ENCODE results near the gene SSNA1. TPM values are rescaled to one million over a fixed set of nuclear protein-coding genes. Genes with fewer than 3 reads are reported as not detected.

SSNA1 gene
- total RNA-seq, 1 donor from 2014 or later, result 52.7 TPM

DNA sequence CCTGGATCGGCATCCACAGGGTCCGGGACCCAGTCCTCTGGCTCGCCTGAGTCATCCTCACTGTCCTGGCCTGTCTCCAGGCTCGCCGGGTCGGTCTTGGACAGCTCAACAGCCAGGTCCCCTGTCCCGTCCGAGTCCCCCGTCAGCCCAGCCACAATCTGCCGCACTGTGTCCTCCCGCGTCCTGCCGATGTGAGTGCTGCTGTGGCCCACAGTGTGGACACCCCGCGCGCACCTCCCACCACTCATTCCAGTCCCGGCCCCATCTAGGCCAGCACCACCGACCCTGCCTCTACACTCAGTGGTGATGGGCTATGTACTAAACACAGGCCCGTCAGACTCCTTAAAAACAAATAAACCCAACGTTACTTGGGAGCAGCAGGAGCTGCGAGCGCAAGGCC, 6.8 kb upstream of the SSNA1 start:
- H3K9ac ChIP-seq (ENCODE audit: low read length), result no peak overlapping the region

DNA sequence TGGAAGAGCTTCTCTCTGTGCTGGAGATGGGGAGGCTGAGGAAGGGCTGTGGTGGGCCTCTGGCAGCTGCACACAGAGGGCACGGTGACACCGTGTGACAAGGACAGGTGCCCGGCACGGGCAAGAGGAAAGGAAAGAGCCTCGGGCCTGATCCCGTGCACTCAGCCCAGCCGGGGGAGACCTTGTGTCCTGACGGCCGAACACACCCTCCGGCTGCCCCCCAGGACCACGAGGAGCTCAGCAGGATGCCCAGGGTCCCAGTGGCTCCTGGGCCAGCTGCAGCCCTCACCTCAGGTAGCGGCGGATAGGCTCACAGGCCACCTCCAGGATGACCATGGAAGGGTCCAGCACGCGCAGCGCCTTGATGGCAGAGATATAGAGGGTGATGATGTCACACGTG, 5.6 kb upstream of the SSNA1 start:
- no peak for DNase-seq (ENCODE audit: low read depth)
- Mint-ChIP-seq H3K36me3 (ENCODE audit: low read depth, unreplicated experiment) (peaks cover 14% of the 10 kb centered on the region), H3K27ac (ENCODE audit: unreplicated experiment) (no peak overlapping the region), H3K27me3 (ENCODE audit: low read depth, unreplicated experiment) (no peaks in the 10 kb centered on the region), H3K9me3 (ENCODE audit: unreplicated experiment) (no peaks in the 10 kb centered on the region), H3K4me3 (ENCODE audit: unreplicated experiment) (no peak overlapping the region), H3K4me1 (ENCODE audit: low read depth, unreplicated experiment) (peaks cover 11% of the 10 kb centered on the region)
- no peak overlapping the region for H3K4me3 ChIP-seq (ENCODE audit: insufficient read depth, low read depth, low read length)
- TF ChIP-seq, protein P1, sequence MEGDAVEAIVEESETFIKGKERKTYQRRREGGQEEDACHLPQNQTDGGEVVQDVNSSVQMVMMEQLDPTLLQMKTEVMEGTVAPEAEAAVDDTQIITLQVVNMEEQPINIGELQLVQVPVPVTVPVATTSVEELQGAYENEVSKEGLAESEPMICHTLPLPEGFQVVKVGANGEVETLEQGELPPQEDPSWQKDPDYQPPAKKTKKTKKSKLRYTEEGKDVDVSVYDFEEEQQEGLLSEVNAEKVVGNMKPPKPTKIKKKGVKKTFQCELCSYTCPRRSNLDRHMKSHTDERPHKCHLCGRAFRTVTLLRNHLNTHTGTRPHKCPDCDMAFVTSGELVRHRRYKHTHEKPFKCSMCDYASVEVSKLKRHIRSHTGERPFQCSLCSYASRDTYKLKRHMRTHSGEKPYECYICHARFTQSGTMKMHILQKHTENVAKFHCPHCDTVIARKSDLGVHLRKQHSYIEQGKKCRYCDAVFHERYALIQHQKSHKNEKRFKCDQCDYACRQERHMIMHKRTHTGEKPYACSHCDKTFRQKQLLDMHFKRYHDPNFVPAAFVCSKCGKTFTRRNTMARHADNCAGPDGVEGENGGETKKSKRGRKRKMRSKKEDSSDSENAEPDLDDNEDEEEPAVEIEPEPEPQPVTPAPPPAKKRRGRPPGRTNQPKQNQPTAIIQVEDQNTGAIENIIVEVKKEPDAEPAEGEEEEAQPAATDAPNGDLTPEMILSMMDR (IDR thresholded peaks at IDR 0.05; ENCODE audit: insufficient read depth, low read depth, low read length), result no peak
- TF ChIP-seq EZH2 (IDR thresholded peaks at IDR 0.05; ENCODE audit: insufficient read depth, low read length), result no peak
- peaks cover 4% of the 10 kb centered on the region for H3K36me3 ChIP-seq (ENCODE audit: insufficient read depth, low read length)
- no peak overlapping the region for H3K4me2 ChIP-seq (ENCODE audit: low read length)
- peaks cover 8% of the 10 kb centered on the region for H3K4me1 ChIP-seq (ENCODE audit: insufficient read depth, low read length)
- peaks cover 31% of the 10 kb centered on the region for H4K20me1 ChIP-seq (ENCODE audit: insufficient read depth, low read length)
- H3K27me3 ChIP-seq (ENCODE audit: insufficient read depth, low read length), result no peaks in the 10 kb centered on the region
- FAIRE-seq, result no peak
- H3K9ac ChIP-seq (ENCODE audit: low read length), result no peak overlapping the region
- H3K9me3 ChIP-seq (ENCODE audit: insufficient read depth, low read depth, low read length), result no peaks in the 10 kb centered on the region
- H3K27ac ChIP-seq (ENCODE audit: low read depth, low read length), result no peak overlapping the region
- no peak overlapping the region for H2AFZ ChIP-seq (ENCODE audit: low read depth, low read length)
- H3K79me2 ChIP-seq (ENCODE audit: insufficient read depth, low read length), result peaks cover 29% of the 10 kb centered on the region

More for the DNA sequence above, 6.8 kb upstream of the SSNA1 start:
- H4K20me1 ChIP-seq (ENCODE audit: insufficient read depth, low read length), result peaks cover 27% of the 10 kb centered on the region
- no peaks in the 10 kb centered on the region for H3K27me3 ChIP-seq (ENCODE audit: insufficient read depth, low read length)
- no peak overlapping the region for H3K4me2 ChIP-seq (ENCODE audit: low read length)
- H3K79me2 ChIP-seq (ENCODE audit: insufficient read depth, low read length), result peaks cover 18% of the 10 kb centered on the region
- no peak overlapping the region for H3K4me3 Mint-ChIP-seq (ENCODE audit: unreplicated experiment)
- H3K27ac Mint-ChIP-seq (ENCODE audit: unreplicated experiment), result no peak overlapping the region
- no peak overlapping the region for H2AFZ ChIP-seq (ENCODE audit: low read depth, low read length)
- TF ChIP-seq EZH2 (IDR thresholded peaks at IDR 0.05; ENCODE audit: insufficient read depth, low read length), result no peak
- TF ChIP-seq, protein P1 (IDR thresholded peaks at IDR 0.05; ENCODE audit: insufficient read depth, low read depth, low read length), result no peak
- DNase-seq (ENCODE audit: low read depth) (no peak), FAIRE-seq (no peak)
- no peak overlapping the region for H3K27ac ChIP-seq (ENCODE audit: low read depth, low read length)
- peaks cover 5% of the 10 kb centered on the region for H3K36me3 ChIP-seq (ENCODE audit: insufficient read depth, low read length)
- peaks cover 18% of the 10 kb centered on the region for H3K36me3 Mint-ChIP-seq (ENCODE audit: low read depth, unreplicated experiment)
- no peaks in the 10 kb centered on the region for H3K9me3 Mint-ChIP-seq (ENCODE audit: unreplicated experiment)
- H3K4me1 Mint-ChIP-seq (ENCODE audit: low read depth, unreplicated experiment), result peaks cover 5% of the 10 kb centered on the region
- H3K4me1 ChIP-seq (ENCODE audit: insufficient read depth, low read length), result no peaks in the 10 kb centered on the region
- H3K4me3 ChIP-seq (ENCODE audit: insufficient read depth, low read depth, low read length), result no peak overlapping the region
- H3K27me3 Mint-ChIP-seq (ENCODE audit: low read depth, unreplicated experiment), result no peaks in the 10 kb centered on the region
- H3K9me3 ChIP-seq (ENCODE audit: insufficient read depth, low read depth, low read length), result no peaks in the 10 kb centered on the region

DNA sequence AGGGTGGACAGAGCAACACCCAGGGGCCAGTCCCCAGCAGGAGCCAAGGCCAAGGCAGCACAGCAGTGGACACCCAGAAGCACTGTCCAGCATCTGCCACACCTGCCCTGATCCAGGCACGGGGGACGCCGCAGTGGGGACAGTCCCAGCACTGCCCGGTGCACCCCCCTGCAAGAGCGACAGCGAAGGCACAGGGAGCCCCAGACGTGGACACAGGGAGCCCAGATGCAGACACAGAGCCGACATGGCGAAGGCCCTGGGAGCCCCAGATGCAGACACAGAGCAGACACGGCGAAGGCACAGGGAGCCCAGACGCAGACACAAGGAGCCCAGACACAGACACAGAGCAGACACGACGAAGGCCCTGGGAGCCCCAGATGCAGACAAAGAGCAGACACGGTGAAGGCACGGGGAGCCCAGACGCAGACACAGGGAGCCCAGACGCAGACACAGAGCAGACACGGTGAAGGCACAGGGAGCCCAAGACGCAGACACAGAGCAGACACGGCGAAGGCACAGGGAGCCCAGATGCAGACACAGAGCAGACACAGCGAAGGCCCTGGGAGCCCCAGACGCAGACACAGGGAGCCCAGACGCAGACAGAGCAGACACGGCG, 4.4 kb upstream of the SSNA1 start:
- no peaks in the 10 kb centered on the region for H3K27me3 ChIP-seq (ENCODE audit: insufficient read depth, low read length)
- peaks cover 9% of the 10 kb centered on the region for H3K4me1 ChIP-seq (ENCODE audit: insufficient read depth, low read length)
- H3K79me2 ChIP-seq (ENCODE audit: insufficient read depth, low read length), result peaks cover 37% of the 10 kb centered on the region
- TF ChIP-seq EZH2 (IDR thresholded peaks at IDR 0.05; ENCODE audit: insufficient read depth, low read length), result no peak
- TF ChIP-seq, protein P1 (IDR thresholded peaks at IDR 0.05; ENCODE audit: insufficient read depth, low read depth, low read length), result no peak
- Mint-ChIP-seq H3K4me1 (ENCODE audit: low read depth, unreplicated experiment) (peaks cover 13% of the 10 kb centered on the region), H3K27ac (ENCODE audit: unreplicated experiment) (no peak overlapping the region), H3K9me3 (ENCODE audit: unreplicated experiment) (no peaks in the 10 kb centered on the region), H3K27me3 (ENCODE audit: low read depth, unreplicated experiment) (no peaks in the 10 kb centered on the region), H3K4me3 (ENCODE audit: unreplicated experiment) (no peak overlapping the region), H3K36me3 (ENCODE audit: low read depth, unreplicated experiment) (peaks cover 14% of the 10 kb centered on the region)
- H2AFZ ChIP-seq (ENCODE audit: low read depth, low read length), result no peak overlapping the region
- peaks cover 31% of the 10 kb centered on the region for H4K20me1 ChIP-seq (ENCODE audit: insufficient read depth, low read length)
- H3K36me3 ChIP-seq (ENCODE audit: insufficient read depth, low read length), result peaks cover 3% of the 10 kb centered on the region
- no peak overlapping the region for H3K4me3 ChIP-seq (ENCODE audit: insufficient read depth, low read depth, low read length)
- H3K27ac ChIP-seq (ENCODE audit: low read depth, low read length), result no peak overlapping the region
- no peak for FAIRE-seq
- DNase-seq (ENCODE audit: low read depth), result no peak
- H3K9me3 ChIP-seq (ENCODE audit: insufficient read depth, low read depth, low read length), result no peaks in the 10 kb centered on the region
- H3K9ac ChIP-seq (ENCODE audit: low read length), result no peak overlapping the region
- no peak overlapping the region for H3K4me2 ChIP-seq (ENCODE audit: low read length)
